ENCODE data around the gene THSD4. TPM values are rescaled to one million over a fixed set of nuclear protein-coding genes. Genes with fewer than 3 reads are reported as not detected.
A peak's percentile ranks its signal among the peaks of the same experiment; 100 is the strongest.

The THSD4 gene
- total RNA-seq, 2 donors from 2014 or later: not detected

DNA sequence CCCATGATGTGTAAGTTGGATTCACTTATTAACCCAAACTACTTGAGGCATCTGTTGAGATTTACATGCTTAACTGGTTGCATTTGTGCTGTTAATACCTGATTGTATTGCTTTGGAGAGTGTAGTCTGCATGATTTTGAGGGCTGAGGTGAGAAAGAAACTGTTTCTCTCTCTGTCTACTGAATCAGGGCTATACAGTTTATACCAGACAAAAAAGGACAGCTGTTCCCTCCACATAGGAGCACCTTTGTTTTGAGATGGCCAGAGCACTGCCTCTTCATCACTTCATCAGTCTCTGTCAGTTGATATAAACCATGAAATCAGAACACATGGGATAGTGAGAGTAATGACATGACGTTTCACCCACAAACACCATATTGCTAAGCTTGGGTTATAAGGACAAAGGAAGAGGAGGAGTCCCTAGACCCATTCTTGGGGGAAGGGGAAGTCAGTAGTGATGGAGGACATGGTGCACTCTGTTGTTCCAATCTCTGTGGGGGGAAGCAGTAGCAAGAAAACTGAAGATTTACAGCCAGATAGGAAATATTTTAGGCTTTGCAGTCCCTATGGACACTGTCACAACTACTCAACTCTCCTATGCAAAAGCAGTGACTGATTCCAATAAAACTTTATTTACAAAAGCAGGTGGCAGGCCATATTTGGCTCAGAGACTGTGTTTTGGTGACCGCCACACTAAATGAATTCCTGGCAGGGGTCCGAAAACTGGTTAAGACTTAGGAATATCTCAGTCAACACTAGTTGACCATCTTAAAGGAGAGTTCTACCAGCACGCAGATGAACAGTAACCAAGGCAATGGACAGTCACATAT lies 571.2 kb downstream of the THSD4 start:
- H3K4me3 Mint-ChIP-seq: no peak overlapping the region
- H3K9me3 Mint-ChIP-seq: no peaks in the 10 kb centered on the region
- ATAC-seq: no peak
- H3K27me3 Mint-ChIP-seq: peaks cover 34 to 37% of the 10 kb centered on the region in 2 donors
- H3K4me1 Mint-ChIP-seq (ENCODE audit: low read depth in 2 of 2): no peaks in the 10 kb centered on the region
- no peak for DNase-seq (ENCODE audit: low spot score)
- no peak overlapping the region for H3K27ac Mint-ChIP-seq
- no peaks in the 10 kb centered on the region for H3K36me3 Mint-ChIP-seq

DNA sequence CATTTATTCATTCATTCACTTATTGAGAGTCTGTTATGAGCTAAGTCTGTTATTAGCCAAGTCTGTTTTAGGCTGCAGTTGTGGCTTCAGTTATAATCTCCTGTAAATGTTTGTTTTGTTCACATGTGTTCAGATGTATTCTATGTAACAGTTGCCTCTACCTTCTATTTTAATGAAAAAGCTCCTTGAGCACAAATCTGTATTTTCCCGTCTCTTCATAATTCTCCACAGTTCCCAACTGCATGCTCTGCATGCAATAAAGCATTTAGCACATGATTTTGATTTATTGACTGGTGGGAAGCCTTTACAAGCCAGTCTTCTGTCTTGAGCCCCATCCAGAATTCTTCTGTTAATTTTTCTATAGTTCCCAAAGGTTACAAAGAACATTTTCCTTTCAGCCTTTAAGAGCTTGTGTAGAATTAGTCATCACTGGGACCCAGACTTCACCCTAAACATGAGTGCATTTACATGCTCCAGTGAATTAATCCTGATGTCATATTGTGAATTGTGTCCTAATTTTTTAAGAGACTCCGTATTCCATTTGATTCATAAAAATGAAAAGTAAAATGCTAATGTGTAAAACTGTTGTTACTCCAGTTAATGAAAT lies 572.7 kb downstream of the THSD4 start:
- no peaks in the 10 kb centered on the region for H3K36me3 Mint-ChIP-seq

DNA sequence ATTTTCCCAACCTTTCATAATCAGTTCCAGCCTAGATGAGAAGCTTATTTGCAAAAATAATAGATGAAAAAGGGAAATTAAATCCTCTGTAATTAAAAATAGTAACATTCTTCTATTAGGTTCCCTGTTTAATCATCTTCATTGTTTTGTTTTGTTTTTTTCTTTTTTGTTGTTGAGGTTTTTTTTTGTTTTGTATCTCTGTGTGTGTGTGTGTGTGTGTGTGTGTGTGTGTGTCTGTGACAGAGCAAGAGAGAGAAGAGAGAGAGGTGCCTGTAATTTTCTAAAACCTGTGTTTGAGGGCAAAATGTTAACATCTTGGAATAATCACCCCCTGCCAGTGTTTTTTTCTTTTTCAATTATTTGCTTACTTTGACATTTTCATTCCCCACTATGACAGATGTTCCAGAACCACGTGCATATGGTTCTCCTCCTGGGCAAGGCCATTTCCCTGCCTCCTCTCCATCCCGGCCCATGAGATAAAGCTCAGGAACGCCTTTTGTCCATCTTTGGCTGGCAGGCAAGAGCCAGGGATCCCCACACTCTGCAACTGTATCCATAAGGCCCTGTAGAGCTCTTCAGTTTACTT lies 573.3 kb downstream of the THSD4 start:
- no peaks in the 10 kb centered on the region for H3K4me1 Mint-ChIP-seq (ENCODE audit: low read depth in 2 of 2)
- no peak overlapping the region for H3K4me3 Mint-ChIP-seq
- H3K9me3 Mint-ChIP-seq: no peaks in the 10 kb centered on the region
- no peaks in the 10 kb centered on the region for H3K36me3 Mint-ChIP-seq
- DNase-seq (ENCODE audit: low spot score) (no peak), ATAC-seq (no peak)
- H3K27me3 Mint-ChIP-seq: peaks cover 43 to 44% of the 10 kb centered on the region in 2 donors
- no peak overlapping the region for H3K27ac Mint-ChIP-seq

More for the DNA sequence above, 572.7 kb downstream of the THSD4 start:
- Mint-ChIP-seq H3K27ac (no peak overlapping the region), H3K27me3 (peaks cover 46% of the 10 kb centered on the region in 2 donors), H3K4me3 (no peak overlapping the region), H3K9me3 (no peaks in the 10 kb centered on the region), H3K4me1 (ENCODE audit: low read depth in 2 of 2) (no peaks in the 10 kb centered on the region)
- ATAC-seq (no peak), DNase-seq (ENCODE audit: low spot score) (no peak)

DNA sequence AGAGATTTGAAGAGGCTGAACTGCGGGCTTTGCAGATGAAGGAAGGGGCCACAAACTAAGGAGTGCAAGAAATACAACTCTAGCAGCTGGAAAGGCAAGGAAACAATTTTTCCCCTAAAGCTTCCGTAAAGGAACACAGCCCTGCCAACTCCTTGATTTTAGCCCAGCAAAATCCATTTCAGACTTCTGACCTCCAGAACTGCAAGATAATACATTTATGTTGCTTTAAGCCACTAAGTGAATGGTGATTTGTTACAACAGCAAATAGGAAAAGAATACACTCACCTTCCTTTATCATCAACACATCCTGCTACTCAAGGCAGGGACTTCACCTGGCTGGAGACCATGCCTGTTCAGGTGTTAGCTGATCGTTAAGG lies 575.8 kb downstream of the THSD4 start:
- ATAC-seq (no peak), DNase-seq (ENCODE audit: low spot score) (no peak)
- Mint-ChIP-seq H3K27ac (no peak overlapping the region), H3K4me1 (ENCODE audit: low read depth in 2 of 2) (no peaks in the 10 kb centered on the region), H3K36me3 (no peaks in the 10 kb centered on the region), H3K9me3 (no peaks in the 10 kb centered on the region), H3K4me3 (no peak overlapping the region), H3K27me3 (peaks cover 52 to 66% of the 10 kb centered on the region in 2 donors)

DNA sequence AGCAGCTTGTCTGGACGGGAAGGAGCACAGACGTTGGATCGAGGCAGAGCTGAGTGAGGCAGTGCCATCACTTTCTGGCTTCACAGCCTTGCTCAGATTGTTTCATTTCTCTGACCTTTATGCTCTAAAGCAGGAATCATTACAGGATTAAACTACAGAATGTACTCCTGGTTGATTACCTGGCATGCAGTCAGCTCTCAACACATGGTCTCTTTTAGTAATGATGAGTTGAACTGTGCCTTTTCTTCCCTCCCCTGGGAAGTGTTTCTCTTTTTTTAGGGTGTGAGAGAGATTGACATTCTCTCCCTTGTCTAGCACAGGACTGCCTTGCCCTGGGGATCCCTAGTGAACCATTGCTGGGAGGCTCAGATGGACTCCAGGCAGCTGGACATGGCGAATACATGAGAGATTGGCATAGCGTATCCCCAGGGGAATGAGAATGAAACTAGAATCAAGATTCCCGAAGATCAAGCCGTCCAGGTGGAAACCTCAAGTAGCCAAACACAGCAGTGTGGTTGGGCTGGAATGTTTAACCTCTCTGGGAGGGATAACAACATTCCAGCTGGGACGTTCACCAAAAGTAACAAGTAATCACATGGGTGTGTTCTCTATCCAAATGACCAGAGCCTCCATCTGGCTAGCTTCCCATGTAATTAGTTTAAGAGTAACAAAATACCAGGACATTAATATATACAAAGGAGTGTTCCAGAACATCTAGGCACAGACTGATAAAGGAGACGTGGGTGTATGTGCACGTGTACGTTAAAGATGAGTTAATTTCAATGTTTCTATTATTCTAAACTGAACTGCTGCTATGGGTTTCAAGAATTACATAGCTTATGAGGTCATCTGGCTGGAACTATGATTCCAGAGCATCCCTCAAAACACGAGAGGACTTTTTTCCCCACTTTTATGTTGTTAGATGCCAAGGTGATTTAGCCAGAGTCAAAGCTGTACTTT lies 576.5 kb downstream of the THSD4 start:
- Mint-ChIP-seq H3K4me1 (ENCODE audit: low read depth in 2 of 2) (no peaks in the 10 kb centered on the region), H3K9me3 (no peaks in the 10 kb centered on the region)
- peak in 1 of 2 donors; percentile 43 for ATAC-seq

DNA sequence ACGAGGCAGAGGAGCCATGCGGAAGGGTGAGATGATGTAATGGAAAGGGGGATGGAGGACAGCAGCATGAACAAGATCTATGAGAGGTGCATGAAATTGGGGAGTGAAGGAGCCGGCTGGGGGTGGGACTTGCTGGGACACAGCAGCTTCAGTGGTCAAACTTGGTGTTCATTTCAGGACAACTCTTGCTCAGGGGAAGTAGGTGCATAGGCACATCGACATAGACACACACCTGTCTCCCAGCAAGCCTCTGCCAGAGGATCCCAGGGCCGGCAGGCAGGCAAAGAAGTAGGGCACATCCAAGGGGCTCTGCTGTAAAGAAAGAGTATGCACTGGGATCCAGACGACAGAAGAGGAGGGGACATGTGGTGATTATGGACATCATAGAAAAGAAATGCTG lies 582.0 kb downstream of the THSD4 start:
- Mint-ChIP-seq H3K27me3 (peaks cover 27 to 54% of the 10 kb centered on the region in 2 donors), H3K9me3 (no peaks in the 10 kb centered on the region), H3K36me3 (no peaks in the 10 kb centered on the region), H3K4me3 (no peak overlapping the region), H3K27ac (no peak overlapping the region), H3K4me1 (ENCODE audit: low read depth in 2 of 2) (no peaks in the 10 kb centered on the region)
- DNase-seq (ENCODE audit: low spot score) (no peak), ATAC-seq (no peak)

More for the DNA sequence above, 576.5 kb downstream of the THSD4 start:
- H3K27me3 Mint-ChIP-seq: peaks cover 48 to 72% of the 10 kb centered on the region in 2 donors
- H3K27ac Mint-ChIP-seq: no peak overlapping the region
- no peak for DNase-seq (ENCODE audit: low spot score)
- H3K36me3 Mint-ChIP-seq: no peaks in the 10 kb centered on the region
- no peak overlapping the region for H3K4me3 Mint-ChIP-seq

DNA sequence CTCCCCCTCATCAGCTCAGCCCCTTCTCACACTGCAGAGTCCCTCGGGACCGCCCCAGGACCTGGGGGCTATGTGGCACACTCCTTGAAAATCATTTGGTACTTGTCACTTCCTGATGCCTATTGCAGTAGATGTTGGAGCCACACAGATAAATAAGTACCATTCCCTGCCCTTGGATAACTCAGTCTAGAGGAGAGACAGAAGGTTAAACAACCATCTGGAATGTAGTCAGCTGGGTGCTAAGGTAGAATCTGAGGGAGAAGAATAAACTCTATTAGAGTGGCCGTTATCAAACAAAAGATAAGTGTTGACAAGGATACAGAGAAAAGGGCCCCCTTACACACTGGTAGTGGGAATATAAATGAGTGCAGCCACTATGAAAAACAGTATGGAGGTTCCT lies 582.8 kb downstream of the THSD4 start:
- H3K9me3 Mint-ChIP-seq: no peaks in the 10 kb centered on the region
- H3K36me3 Mint-ChIP-seq: no peaks in the 10 kb centered on the region

DNA sequence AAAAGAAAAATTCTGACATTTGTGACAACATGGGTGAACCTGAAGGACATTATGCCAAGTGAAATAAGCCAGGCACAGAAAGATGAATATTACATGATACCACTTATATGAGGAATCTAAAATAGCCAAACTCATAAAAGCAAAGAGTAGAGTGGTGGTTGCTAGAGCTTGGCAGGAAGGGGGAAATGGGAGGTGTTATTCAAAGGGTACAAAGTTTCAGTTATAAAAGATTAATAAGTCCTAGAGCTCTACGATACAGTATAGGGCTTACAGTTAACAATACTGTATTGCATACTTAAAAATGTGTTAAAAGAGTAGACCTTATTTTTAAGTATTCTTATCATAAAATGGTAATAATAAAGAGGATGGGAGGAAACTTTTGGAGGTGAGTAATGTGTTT lies 583.5 kb downstream of the THSD4 start:
- ATAC-seq (no peak), DNase-seq (ENCODE audit: low spot score) (no peak)
- H3K27me3 Mint-ChIP-seq: peaks cover 19 to 44% of the 10 kb centered on the region in 2 donors
- no peak overlapping the region for H3K4me3 Mint-ChIP-seq
- H3K27ac Mint-ChIP-seq: no peak overlapping the region
- H3K9me3 Mint-ChIP-seq: no peaks in the 10 kb centered on the region
- H3K36me3 Mint-ChIP-seq: no peaks in the 10 kb centered on the region
- no peaks in the 10 kb centered on the region for H3K4me1 Mint-ChIP-seq (ENCODE audit: low read depth in 2 of 2)

More for the DNA sequence above, 582.8 kb downstream of the THSD4 start:
- no peak for DNase-seq (ENCODE audit: low spot score)
- no peak overlapping the region for H3K27ac Mint-ChIP-seq
- H3K4me3 Mint-ChIP-seq: no peak overlapping the region
- no peaks in the 10 kb centered on the region for H3K4me1 Mint-ChIP-seq (ENCODE audit: low read depth in 2 of 2)
- H3K27me3 Mint-ChIP-seq: peaks cover 22 to 48% of the 10 kb centered on the region in 2 donors
- ATAC-seq: no peak

DNA sequence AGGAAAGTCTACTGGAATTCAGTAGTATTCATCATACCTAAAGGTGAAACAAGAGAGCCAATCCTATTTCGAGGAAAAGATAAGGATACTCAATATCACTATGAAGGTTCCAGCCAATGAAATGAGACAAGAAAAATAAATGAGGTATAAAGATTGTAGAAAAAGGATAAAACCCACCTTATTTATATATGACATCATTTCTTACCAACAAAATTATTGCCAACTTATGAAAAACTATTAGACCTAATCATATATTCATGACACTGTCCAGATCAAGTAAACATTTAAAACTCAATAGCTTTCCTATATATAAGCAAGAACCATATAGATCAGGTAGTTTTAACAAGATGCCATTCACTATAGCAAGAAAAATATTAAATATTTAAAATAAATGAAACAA lies 584.7 kb downstream of the THSD4 start:
- H3K36me3 Mint-ChIP-seq: no peaks in the 10 kb centered on the region

DNA sequence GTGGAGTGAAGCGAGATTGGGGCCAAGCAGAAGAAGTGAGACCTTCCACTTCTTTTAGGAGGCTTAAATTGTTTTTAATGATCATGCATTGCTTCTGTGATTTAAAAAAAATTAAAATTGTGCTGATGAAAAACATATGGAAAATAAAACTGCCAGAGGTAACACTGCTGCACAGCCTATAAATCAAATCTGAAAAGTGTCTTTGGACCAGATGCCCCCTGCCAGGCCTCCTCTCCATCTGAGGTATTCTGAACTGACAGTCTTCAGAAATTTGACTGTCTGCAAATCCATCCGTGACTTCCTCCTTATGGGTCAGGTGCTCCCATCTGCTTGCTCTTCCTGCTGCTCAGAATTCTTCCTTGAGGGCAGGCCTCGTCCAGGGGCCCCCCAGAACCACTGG lies 586.5 kb downstream of the THSD4 start:
- Mint-ChIP-seq H3K4me1 (ENCODE audit: low read depth in 2 of 2) (no peaks in the 10 kb centered on the region), H3K9me3 (no peaks in the 10 kb centered on the region), H3K4me3 (no peak overlapping the region), H3K27ac (no peak overlapping the region), H3K36me3 (no peaks in the 10 kb centered on the region), H3K27me3 (peaks cover 31 to 36% of the 10 kb centered on the region in 2 donors)
- ATAC-seq: no peak
- no peak for DNase-seq (ENCODE audit: low spot score)

More for the DNA sequence above, 584.7 kb downstream of the THSD4 start:
- ATAC-seq: no peak
- H3K9me3 Mint-ChIP-seq: no peaks in the 10 kb centered on the region
- H3K4me1 Mint-ChIP-seq (ENCODE audit: low read depth in 2 of 2): no peaks in the 10 kb centered on the region
- peaks cover 21 to 38% of the 10 kb centered on the region in 2 donors for H3K27me3 Mint-ChIP-seq
- no peak for DNase-seq (ENCODE audit: low spot score)
- H3K27ac Mint-ChIP-seq: no peak overlapping the region
- no peak overlapping the region for H3K4me3 Mint-ChIP-seq

DNA sequence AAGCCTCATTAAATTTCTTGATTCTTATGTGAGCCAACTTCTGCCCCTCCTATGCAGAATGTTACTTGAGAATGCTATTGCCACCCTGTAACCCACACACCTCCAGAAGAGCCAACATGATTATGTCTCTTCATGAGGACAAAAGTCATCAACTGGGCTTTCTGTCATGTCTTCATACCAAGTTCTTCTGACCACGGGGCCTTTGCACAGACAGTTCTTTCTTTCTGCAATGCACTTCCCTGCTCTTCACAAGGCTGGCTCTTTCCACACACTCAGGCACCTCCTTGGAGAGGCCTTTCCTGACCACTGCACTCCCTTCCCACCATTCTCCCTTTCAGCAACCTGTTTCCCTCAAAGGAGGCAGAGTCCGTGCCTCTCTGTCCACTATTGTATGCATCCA lies 587.2 kb downstream of the THSD4 start:
- DNase-seq (ENCODE audit: low spot score): no peak
- H3K4me1 Mint-ChIP-seq (ENCODE audit: low read depth in 2 of 2): no peaks in the 10 kb centered on the region
- ATAC-seq: no peak
- peaks cover 26 to 32% of the 10 kb centered on the region in 2 donors for H3K27me3 Mint-ChIP-seq
- no peak overlapping the region for H3K4me3 Mint-ChIP-seq
- no peak overlapping the region for H3K27ac Mint-ChIP-seq
- no peaks in the 10 kb centered on the region for H3K36me3 Mint-ChIP-seq
- no peaks in the 10 kb centered on the region for H3K9me3 Mint-ChIP-seq

DNA sequence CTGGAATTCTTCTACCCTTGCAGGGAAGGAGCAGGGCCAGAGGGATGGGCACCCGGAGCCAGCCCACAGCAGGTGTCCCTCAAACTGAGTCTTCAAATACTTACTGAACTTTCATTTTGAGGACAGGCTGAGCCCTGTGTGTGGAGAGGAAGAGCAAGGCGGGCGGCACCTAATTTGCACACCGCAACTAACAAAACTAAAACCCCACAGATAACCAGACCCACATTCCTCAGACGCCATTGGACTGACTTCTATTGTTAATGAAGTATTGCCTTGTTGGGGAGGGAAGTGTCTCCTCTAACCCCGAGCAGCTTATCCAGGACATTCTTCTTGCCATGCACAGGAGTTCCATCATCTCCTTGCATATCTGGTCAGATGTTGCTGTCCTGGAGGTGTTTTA lies 589.9 kb downstream of the THSD4 start:
- Mint-ChIP-seq H3K36me3 (no peaks in the 10 kb centered on the region), H3K4me3 (no peak overlapping the region), H3K4me1 (ENCODE audit: low read depth in 2 of 2) (no peaks in the 10 kb centered on the region), H3K9me3 (no peaks in the 10 kb centered on the region), H3K27me3 (peaks cover 23 to 25% of the 10 kb centered on the region in 2 donors), H3K27ac (no peak overlapping the region)
- DNase-seq (ENCODE audit: low spot score): no peak
- ATAC-seq: peak in 1 of 2 donors; percentile 43

DNA sequence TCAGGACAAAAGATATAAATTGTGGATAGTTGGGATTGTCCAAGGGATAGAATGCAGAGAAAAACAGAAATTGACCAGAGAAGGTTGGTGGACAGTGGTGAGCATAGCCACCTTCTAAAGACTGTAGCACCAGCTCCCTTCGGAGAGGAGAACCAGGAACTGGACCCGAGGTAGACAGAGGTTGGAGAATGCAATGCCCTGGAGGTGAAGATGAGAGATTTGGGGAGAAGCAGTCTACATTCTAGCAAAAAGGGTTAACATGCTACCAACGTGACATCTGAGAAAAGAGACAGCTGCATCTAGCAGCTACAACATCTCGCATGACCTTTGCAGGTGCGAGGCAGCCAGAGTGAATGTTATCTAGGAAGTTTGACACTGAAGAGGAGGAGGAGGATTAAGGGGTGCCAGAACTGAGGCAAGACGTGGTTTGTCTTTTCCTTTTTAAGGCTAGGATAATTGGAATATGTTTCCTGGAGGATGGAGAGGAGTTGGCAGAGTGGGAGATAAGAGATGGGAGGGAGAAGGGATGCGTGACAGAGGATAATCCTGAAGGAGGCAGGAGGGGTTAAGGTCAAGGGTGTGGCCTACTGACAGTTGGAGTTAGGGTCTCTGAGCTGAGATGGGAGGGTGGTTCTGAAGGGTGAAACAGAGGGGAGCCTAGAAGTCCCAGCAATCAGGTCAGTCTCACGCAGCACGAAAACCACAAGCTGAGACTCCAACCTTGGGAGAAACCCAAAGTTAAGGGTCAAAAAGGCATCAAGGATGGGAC lies 591.4 kb downstream of the THSD4 start:
- ATAC-seq (no peak), DNase-seq (ENCODE audit: low spot score) (no peak)
- no peaks in the 10 kb centered on the region for H3K4me1 Mint-ChIP-seq (ENCODE audit: low read depth in 2 of 2)
- H3K9me3 Mint-ChIP-seq: no peaks in the 10 kb centered on the region
- H3K36me3 Mint-ChIP-seq: no peaks in the 10 kb centered on the region
- no peak overlapping the region for H3K27ac Mint-ChIP-seq
- H3K4me3 Mint-ChIP-seq: no peak overlapping the region
- H3K27me3 Mint-ChIP-seq: peaks cover 26 to 30% of the 10 kb centered on the region in 2 donors

Data from natural killer cell treated with Interleukin-12 subunit alpha and Interleukin-12 subunit beta and Interleukin-15 and Interleukin-18, amount 100 ng/mL, for 72 hours (primary cell).